ENCODE data around the gene CASKIN1. TPM values are rescaled to one million over a fixed set of nuclear protein-coding genes. Genes with fewer than 3 reads are reported as not detected.

The CASKIN1 gene
- total and polyA plus RNA-seq, 2 donors from 2014 or later, result 0.30 to 0.66 TPM

- no peak for FAIRE-seq
- DNase-seq, result no peak
- TF ChIP-seq, protein P1, sequence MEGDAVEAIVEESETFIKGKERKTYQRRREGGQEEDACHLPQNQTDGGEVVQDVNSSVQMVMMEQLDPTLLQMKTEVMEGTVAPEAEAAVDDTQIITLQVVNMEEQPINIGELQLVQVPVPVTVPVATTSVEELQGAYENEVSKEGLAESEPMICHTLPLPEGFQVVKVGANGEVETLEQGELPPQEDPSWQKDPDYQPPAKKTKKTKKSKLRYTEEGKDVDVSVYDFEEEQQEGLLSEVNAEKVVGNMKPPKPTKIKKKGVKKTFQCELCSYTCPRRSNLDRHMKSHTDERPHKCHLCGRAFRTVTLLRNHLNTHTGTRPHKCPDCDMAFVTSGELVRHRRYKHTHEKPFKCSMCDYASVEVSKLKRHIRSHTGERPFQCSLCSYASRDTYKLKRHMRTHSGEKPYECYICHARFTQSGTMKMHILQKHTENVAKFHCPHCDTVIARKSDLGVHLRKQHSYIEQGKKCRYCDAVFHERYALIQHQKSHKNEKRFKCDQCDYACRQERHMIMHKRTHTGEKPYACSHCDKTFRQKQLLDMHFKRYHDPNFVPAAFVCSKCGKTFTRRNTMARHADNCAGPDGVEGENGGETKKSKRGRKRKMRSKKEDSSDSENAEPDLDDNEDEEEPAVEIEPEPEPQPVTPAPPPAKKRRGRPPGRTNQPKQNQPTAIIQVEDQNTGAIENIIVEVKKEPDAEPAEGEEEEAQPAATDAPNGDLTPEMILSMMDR (IDR thresholded peaks at IDR 0.05; ENCODE audit: borderline replicate concordance, extremely low read depth, insufficient read depth), result no peak
- no peaks in the 10 kb centered on the region for H3K4me1 ChIP-seq (ENCODE audit: control insufficient read depth in 2 of 3, insufficient read depth in 2 of 3, low read depth in 1 of 3, low read length in 3 of 3)
- no peak overlapping the region for H3K4me3 ChIP-seq (ENCODE audit: low read length in 3 of 3)
- peaks cover 0 to 15% (median 9%) of the 10 kb centered on the region in 3 donors for H3K36me3 ChIP-seq (ENCODE audit: control insufficient read depth in 2 of 3, insufficient read depth in 3 of 3, low read length in 3 of 3)
- no peaks in the 10 kb centered on the region for H3K27me3 ChIP-seq (ENCODE audit: control insufficient read depth, insufficient read depth, low read length)
- H3K9me3 ChIP-seq (ENCODE audit: control insufficient read depth in 2 of 3, insufficient read depth in 1 of 3, low read length in 3 of 3), result no peaks in the 10 kb centered on the region
- peak overlapping the region in 1 of 2 donors; percentile 64 for H3K27ac ChIP-seq (ENCODE audit: low read depth in 2 of 2, low read length in 2 of 2)
- intact Hi-C loops (cut with DNase I), result no loop called here
- no peak overlapping the region for H3K9ac ChIP-seq (ENCODE audit: low read length in 3 of 3)
These were observed 26.3 kb downstream of the CASKIN1 start for GRCh38 chr16:2170080-2170479.

GRCh38 chr16:2167068-2167638, 29.3 kb downstream of the CASKIN1 start:
- Histone ChIP-seq H3K9me3 (ENCODE audit: control insufficient read depth in 2 of 3, insufficient read depth in 1 of 3, low read length in 3 of 3) (no peaks in the 10 kb centered on the region), H3K4me3 (ENCODE audit: low read length in 3 of 3) (no peak overlapping the region), H3K9ac (ENCODE audit: low read length in 3 of 3) (no peak overlapping the region), H3K4me1 (ENCODE audit: control insufficient read depth in 2 of 3, insufficient read depth in 2 of 3, low read depth in 1 of 3, low read length in 3 of 3) (no peaks in the 10 kb centered on the region), H3K27ac (ENCODE audit: low read depth in 2 of 2, low read length in 2 of 2) (no peak overlapping the region), H3K36me3 (ENCODE audit: control insufficient read depth in 2 of 3, insufficient read depth in 3 of 3, low read length in 3 of 3) (peaks cover 0 to 4% (median 3%) of the 10 kb centered on the region in 3 donors), H3K27me3 (ENCODE audit: control insufficient read depth, insufficient read depth, low read length) (no peaks in the 10 kb centered on the region)
- intact Hi-C loops (cut with DNase I), result no loop called here
- FAIRE-seq, result no peak
- TF ChIP-seq, protein P1 (IDR thresholded peaks at IDR 0.05; ENCODE audit: borderline replicate concordance, extremely low read depth, insufficient read depth), result no peak
- DNase-seq, result no peak

DNA sequence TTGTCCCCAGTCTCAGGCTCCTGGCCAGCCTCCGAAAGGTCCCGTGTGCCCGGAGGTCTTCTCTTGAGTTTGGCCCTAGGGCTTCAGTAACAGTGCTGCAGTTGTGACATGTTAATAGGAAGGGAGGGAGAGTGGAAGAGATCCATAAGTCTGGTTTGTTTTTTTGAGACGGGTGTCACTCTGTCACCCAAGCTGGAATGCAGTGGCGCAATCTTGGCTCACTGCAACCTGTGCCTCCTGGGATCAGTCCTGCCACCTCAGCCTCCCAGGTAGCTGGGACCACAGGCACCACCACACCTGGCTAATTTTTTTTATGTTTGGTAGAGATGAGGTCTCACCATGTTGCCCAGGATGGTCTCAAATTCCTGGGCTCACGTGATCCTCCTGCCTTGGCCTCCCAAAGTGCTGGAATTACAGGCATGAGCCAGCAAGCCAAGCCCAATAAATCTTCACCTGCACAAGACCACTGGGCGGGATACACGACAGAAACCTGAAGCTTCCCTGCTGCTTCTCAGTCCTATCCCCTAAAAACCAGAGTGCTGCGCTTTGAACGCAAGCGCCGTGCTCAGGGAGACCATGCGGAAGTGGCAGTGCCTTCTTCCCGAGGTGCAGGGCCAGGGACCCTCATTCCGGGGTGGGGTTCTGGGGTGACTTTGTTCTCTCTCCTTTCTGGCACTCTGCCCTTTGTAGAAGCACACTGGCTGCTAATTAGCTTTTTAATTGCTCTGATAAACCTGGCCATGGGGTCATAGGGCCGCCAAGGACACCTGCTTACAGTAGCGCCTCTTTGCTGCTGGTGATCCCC, 29.9 kb downstream of the CASKIN1 start:
- DNase-seq (peak in 2 of 5 donors; percentile 45), FAIRE-seq (no peak)
- no peaks in the 10 kb centered on the region for H3K9me3 ChIP-seq (ENCODE audit: control insufficient read depth in 2 of 3, insufficient read depth in 1 of 3, low read length in 3 of 3)
- H3K36me3 ChIP-seq (ENCODE audit: control insufficient read depth in 2 of 3, insufficient read depth in 3 of 3, low read length in 3 of 3), result peaks cover 0 to 4% (median 3%) of the 10 kb centered on the region in 3 donors
- H3K27me3 ChIP-seq (ENCODE audit: control insufficient read depth, insufficient read depth, low read length), result no peaks in the 10 kb centered on the region
- intact Hi-C loops (cut with DNase I), result no loop called here
- TF ChIP-seq, protein P1 (IDR thresholded peaks at IDR 0.05; ENCODE audit: borderline replicate concordance, extremely low read depth, insufficient read depth), result no peak
- no peak overlapping the region for H3K4me3 ChIP-seq (ENCODE audit: low read length in 3 of 3)
- no peak overlapping the region for H3K9ac ChIP-seq (ENCODE audit: low read length in 3 of 3)
- no peak overlapping the region for H3K27ac ChIP-seq (ENCODE audit: low read depth in 2 of 2, low read length in 2 of 2)
- H3K4me1 ChIP-seq (ENCODE audit: control insufficient read depth in 2 of 3, insufficient read depth in 2 of 3, low read depth in 1 of 3, low read length in 3 of 3), result no peaks in the 10 kb centered on the region

Data from kidney (tissue), 14 donors.